GM23338 (cell line): ENCODE results near the gene N4BP2.

Experiments
- CREB1 ChIP-seq: fragments of 250-450 bp; sonication (Bioruptor Pico); IDR thresholded peaks from 2 replicates; pipeline ENCODE4 v1.5.0; 2020; ENCODE audit warnings: low read depth, mild to moderate bottlenecking, moderate library complexity
- ETS1 ChIP-seq: IDR thresholded peaks from 2 replicates; pipeline ENCODE4 v1.6.1; 2016; ENCODE audit warnings: antibody characterized with exemption
- EZH2 ChIP-seq: fragments of 200-600 bp; sonication (generic); IDR thresholded peaks from one replicate; pipeline ENCODE4 v1.8.0; 2017; ENCODE audit warnings: antibody characterized with exemption, mild to moderate bottlenecking, low read depth; ENCODE audit not compliant: unreplicated experiment
- EZH2phosphoT487 ChIP-seq: fragments of 200-600 bp; sonication (generic); IDR thresholded peaks from one replicate; pipeline ENCODE4 v1.8.1; 2018; ENCODE audit warnings: antibody characterized with exemption; ENCODE audit not compliant: unreplicated experiment
- JUNB ChIP-seq: IDR thresholded peaks from one replicate; pipeline ENCODE4 v1.6.1; 2016; ENCODE audit warnings: antibody characterized with exemption; ENCODE audit not compliant: unreplicated experiment
- NANOG ChIP-seq: IDR thresholded peaks from 2 replicates; pipeline ENCODE4 v1.6.1; 2016; ENCODE audit warnings: antibody characterized with exemption, borderline replicate concordance
- POLR2AphosphoS5 ChIP-seq: IDR thresholded peaks from 2 replicates; pipeline ENCODE4 v1.6.1; 2016; ENCODE audit warnings: antibody characterized with exemption, low read depth
- ZNF114 ChIP-seq: fragments of 250-450 bp; sonication (Bioruptor Pico); IDR thresholded peaks from 2 replicates; pipeline ENCODE4 v1.5.0; 2020; ENCODE audit warnings: mild to moderate bottlenecking, moderate library complexity
- ZNF331 ChIP-seq: fragments of 250-450 bp; sonication (Bioruptor Pico); IDR thresholded peaks from 2 replicates; pipeline ENCODE4 v1.5.0; 2020; ENCODE audit warnings: low read depth, mild to moderate bottlenecking, moderate library complexity
- ZNF462 ChIP-seq: fragments of 250-450 bp; sonication (Bioruptor Pico); IDR thresholded peaks from 2 replicates; pipeline ENCODE4 v1.5.0; 2020; ENCODE audit warnings: mild to moderate bottlenecking, moderate library complexity
- TF ChIP-seq, protein P1 (sequence below), 2 experiments: fragments of 200-600 bp in 1 of 2; sonication (generic) in 1 of 2; conservative IDR thresholded peaks; 2 replicates each; pipeline versions ENCODE4 v1.5.1 to v1.6.1; 2016 to 2017; ENCODE audit warnings: antibody characterized with exemption in 2 of 2, low read depth in 2 of 2, mild to moderate bottlenecking in 2 of 2, moderate library complexity in 1 of 2
- TF ChIP-seq, protein P2 (sequence below): IDR thresholded peaks from one replicate; pipeline ENCODE4 v1.6.1; 2018; ENCODE audit warnings: antibody characterized with exemption; ENCODE audit not compliant: unreplicated experiment

GRCh38 chr4:40058121-40058520 lies 1.5 kb downstream of the N4BP2 start:
- TF ChIP-seq EZH2phosphoT487 (no peak), POLR2AphosphoS5 (no peak; the same call in 1 of the 2 replicates), CREB1 (no peak), EZH2 (no peak), JUNB (no peak), ZNF462 (CRISPR knock-in tag) (no peak), ZNF331 (CRISPR knock-in tag) (no peak), NANOG (no peak), ZNF114 (CRISPR knock-in tag) (no peak), ETS1 (no peak)
- TF ChIP-seq, protein P1, sequence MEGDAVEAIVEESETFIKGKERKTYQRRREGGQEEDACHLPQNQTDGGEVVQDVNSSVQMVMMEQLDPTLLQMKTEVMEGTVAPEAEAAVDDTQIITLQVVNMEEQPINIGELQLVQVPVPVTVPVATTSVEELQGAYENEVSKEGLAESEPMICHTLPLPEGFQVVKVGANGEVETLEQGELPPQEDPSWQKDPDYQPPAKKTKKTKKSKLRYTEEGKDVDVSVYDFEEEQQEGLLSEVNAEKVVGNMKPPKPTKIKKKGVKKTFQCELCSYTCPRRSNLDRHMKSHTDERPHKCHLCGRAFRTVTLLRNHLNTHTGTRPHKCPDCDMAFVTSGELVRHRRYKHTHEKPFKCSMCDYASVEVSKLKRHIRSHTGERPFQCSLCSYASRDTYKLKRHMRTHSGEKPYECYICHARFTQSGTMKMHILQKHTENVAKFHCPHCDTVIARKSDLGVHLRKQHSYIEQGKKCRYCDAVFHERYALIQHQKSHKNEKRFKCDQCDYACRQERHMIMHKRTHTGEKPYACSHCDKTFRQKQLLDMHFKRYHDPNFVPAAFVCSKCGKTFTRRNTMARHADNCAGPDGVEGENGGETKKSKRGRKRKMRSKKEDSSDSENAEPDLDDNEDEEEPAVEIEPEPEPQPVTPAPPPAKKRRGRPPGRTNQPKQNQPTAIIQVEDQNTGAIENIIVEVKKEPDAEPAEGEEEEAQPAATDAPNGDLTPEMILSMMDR (conservative IDR thresholded peaks at IDR 0.05; ENCODE audit: low read depth in 2 of 2) = no peak
- TF ChIP-seq, protein P2, sequence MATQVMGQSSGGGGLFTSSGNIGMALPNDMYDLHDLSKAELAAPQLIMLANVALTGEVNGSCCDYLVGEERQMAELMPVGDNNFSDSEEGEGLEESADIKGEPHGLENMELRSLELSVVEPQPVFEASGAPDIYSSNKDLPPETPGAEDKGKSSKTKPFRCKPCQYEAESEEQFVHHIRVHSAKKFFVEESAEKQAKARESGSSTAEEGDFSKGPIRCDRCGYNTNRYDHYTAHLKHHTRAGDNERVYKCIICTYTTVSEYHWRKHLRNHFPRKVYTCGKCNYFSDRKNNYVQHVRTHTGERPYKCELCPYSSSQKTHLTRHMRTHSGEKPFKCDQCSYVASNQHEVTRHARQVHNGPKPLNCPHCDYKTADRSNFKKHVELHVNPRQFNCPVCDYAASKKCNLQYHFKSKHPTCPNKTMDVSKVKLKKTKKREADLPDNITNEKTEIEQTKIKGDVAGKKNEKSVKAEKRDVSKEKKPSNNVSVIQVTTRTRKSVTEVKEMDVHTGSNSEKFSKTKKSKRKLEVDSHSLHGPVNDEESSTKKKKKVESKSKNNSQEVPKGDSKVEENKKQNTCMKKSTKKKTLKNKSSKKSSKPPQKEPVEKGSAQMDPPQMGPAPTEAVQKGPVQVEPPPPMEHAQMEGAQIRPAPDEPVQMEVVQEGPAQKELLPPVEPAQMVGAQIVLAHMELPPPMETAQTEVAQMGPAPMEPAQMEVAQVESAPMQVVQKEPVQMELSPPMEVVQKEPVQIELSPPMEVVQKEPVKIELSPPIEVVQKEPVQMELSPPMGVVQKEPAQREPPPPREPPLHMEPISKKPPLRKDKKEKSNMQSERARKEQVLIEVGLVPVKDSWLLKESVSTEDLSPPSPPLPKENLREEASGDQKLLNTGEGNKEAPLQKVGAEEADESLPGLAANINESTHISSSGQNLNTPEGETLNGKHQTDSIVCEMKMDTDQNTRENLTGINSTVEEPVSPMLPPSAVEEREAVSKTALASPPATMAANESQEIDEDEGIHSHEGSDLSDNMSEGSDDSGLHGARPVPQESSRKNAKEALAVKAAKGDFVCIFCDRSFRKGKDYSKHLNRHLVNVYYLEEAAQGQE = no peak
